Neutrophil (primary cell): ENCODE results near the gene SPINT1.

Source experiments
- H3K27ac ChIP-seq: fragments of 200-600 bp; sonication (generic); 2 replicates; pipeline ENCODE4 v1.5.1; 2016; ENCODE audit warnings: mild to moderate bottlenecking, moderate library complexity
- H3K27me3 ChIP-seq: fragments of 200-600 bp; sonication (generic); 2 replicates; pipeline ENCODE4 v1.6.0; 2016; ENCODE audit warnings: mild to moderate bottlenecking
- H3K36me3 ChIP-seq: fragments of 200-600 bp; sonication (generic); 2 replicates; pipeline ENCODE4 v1.5.1; 2017
- H3K4me1 ChIP-seq, 2 experiments: fragments of 200-600 bp in 1 of 2; sonication (generic) in 1 of 2; 1 replicate in 1 of 2; 2 replicates in 1 of 2; pipeline versions ENCODE4 v1.5.1 to v1.6.1; 2013 to 2016; ENCODE audit warnings: low read depth in 1 of 2, low read length in 1 of 2, mild to moderate bottlenecking in 1 of 2, moderate library complexity in 1 of 2; ENCODE audit not compliant: control insufficient read depth in 1 of 2, insufficient read depth in 1 of 2
- H3K4me3 ChIP-seq, 2 experiments: fragments of 200-600 bp in 1 of 2; sonication (generic) in 1 of 2; 1 replicate in 1 of 2; 2 replicates in 1 of 2; pipeline ENCODE4 v1.5.1; 2013 to 2016; ENCODE audit warnings: low read depth in 1 of 2, low read length in 1 of 2, mild to moderate bottlenecking in 1 of 2, moderate library complexity in 1 of 2
- H3K9me3 ChIP-seq: fragments of 200-600 bp; sonication (generic); 2 replicates; pipeline ENCODE4 v1.5.1; 2016
- TF ChIP-seq, protein P1 (sequence below): fragments of 200-600 bp; sonication (generic); IDR thresholded peaks from 2 replicates; pipeline ENCODE4 v1.5.1; 2016; ENCODE audit warnings: antibody characterized with exemption

The SPINT1 gene

DNA sequence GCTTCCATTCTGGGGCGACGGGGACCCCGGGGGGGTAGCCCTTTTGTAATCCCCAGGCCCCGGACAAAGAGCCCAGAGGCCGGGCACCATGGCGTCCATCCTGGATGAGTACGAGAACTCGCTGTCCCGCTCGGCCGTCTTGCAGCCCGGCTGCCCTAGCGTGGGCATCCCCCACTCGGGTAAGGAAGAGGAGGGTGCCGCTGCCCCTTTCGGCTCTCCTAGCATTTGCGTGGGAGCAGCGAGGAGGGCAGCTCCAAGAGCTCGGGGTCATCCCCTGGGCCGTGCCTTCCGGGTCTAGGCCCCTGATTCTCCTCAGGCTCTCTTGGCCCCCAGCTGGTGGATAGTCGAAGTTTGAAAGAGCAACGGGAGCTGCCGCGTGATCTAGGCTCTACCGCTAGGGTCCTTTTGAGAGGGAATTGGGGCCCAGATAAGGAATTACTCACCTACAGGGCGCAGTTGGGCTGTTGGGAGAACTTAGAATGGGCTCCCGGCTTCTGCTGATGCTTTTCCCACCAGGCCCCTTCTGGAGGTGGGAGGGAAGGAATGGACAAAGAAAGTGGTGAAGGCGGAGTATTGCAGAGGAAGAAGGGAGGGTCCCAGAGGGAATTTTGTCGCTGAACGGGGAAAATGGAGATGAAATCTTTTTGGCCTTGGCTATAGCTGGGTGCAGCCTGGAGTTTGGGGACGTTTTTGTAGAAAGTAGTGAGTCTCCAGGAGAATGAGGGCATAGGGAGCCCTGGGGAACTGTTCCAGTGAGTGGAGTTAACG is 51.0 kb downstream of the SPINT1 start:
- TF ChIP-seq, protein P1, sequence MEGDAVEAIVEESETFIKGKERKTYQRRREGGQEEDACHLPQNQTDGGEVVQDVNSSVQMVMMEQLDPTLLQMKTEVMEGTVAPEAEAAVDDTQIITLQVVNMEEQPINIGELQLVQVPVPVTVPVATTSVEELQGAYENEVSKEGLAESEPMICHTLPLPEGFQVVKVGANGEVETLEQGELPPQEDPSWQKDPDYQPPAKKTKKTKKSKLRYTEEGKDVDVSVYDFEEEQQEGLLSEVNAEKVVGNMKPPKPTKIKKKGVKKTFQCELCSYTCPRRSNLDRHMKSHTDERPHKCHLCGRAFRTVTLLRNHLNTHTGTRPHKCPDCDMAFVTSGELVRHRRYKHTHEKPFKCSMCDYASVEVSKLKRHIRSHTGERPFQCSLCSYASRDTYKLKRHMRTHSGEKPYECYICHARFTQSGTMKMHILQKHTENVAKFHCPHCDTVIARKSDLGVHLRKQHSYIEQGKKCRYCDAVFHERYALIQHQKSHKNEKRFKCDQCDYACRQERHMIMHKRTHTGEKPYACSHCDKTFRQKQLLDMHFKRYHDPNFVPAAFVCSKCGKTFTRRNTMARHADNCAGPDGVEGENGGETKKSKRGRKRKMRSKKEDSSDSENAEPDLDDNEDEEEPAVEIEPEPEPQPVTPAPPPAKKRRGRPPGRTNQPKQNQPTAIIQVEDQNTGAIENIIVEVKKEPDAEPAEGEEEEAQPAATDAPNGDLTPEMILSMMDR = peak; percentile 51
- Histone ChIP-seq H3K4me1 (peaks cover 48 to 58% of the 10 kb centered on the region in 2 experiments), H3K27ac (peak overlapping the region; percentile 94), H3K9me3 (no peaks in the 10 kb centered on the region), H3K36me3 (peaks cover 34% of the 10 kb centered on the region), H3K27me3 (no peaks in the 10 kb centered on the region), H3K4me3 (peak overlapping the region; percentile 81 to 98)

DNA sequence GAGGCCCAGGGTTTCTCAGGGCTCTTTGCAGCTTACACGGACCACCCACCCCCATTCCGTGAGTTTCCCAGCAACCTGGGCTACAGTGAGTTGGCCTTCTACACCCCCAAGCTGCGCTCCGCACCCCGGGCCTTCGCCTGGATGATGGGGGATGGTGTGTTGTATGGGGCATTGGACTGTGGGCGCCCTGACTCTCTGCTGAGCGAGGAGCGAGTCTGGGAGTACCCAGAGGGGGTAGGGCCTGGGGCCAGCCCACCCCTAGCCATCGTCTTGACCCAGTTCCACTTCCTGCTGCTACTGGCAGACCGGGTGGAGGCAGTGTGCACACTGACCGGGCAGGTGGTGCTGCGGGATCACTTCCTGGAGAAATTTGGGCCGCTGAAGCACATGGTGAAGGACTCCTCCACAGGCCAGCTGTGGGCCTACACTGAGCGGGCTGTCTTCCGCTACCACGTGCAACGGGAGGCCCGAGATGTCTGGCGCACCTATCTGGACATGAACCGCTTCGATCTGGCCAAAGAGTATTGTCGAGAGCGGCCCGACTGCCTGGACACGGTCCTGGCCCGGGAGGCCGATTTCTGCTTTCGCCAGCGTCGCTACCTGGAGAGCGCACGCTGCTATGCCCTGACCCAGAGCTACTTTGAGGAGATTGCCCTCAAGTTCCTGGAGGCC is 55.8 kb downstream of the SPINT1 start:
- no peaks in the 10 kb centered on the region for H3K9me3 ChIP-seq
- H3K4me3 ChIP-seq = no peak overlapping the region
- peaks cover 60 to 71% of the 10 kb centered on the region in 2 experiments for H3K4me1 ChIP-seq
- TF ChIP-seq, protein P1 = no peak
- H3K36me3 ChIP-seq = peaks cover 62% of the 10 kb centered on the region
- H3K27ac ChIP-seq = peak overlapping the region; percentile 98
- H3K27me3 ChIP-seq = no peaks in the 10 kb centered on the region

DNA sequence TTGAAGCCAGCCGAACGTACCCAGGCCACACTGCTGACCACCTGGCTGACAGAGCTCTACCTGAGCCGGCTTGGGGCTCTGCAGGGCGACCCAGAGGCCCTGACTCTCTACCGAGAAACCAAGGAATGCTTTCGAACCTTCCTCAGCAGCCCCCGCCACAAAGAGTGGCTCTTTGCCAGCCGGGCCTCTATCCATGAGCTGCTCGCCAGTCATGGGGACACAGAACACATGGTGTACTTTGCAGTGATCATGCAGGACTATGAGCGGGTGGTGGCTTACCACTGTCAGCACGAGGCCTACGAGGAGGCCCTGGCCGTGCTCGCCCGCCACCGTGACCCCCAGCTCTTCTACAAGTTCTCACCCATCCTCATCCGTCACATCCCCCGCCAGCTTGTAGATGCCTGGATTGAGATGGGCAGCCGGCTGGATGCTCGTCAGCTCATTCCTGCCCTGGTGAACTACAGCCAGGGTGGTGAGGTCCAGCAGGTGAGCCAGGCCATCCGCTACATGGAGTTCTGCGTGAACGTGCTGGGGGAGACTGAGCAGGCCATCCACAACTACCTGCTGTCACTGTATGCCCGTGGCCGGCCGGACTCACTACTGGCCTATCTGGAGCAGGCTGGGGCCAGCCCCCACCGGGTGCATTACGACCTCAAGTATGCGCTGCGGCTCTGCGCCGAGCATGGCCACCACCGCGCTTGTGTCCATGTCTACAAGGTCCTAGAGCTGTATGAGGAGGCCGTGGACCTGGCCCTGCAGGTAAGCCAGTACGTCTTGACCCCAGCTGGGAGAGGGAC is 56.6 kb downstream of the SPINT1 start:
- Histone ChIP-seq H3K27me3 (no peaks in the 10 kb centered on the region), H3K4me3 (no peak overlapping the region), H3K4me1 (peaks cover 57 to 69% of the 10 kb centered on the region in 2 experiments), H3K27ac (peak overlapping the region; percentile 98), H3K36me3 (peaks cover 65% of the 10 kb centered on the region), H3K9me3 (no peaks in the 10 kb centered on the region)
- TF ChIP-seq, protein P1 = no peak

DNA sequence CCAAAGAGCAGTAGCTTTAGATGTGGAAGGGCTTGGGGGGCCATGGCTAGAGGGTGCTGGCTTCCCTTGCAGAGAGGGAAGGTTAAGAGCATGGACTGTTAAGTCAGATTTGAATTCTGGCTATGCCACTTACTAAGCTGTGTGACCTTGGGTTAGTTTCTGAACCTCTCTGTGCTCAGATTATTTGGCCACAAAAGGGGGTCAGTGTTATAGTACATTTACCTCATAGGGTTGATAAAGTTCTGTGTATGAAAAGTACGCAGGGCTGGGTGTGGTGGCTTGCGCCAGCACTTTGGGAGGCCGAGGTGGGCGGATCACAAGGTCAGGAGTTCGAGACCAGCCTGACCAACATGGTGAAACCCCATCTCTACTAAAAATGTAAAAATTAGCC is 57.2 kb downstream of the SPINT1 start:
- H3K27me3 ChIP-seq = no peaks in the 10 kb centered on the region
- no peaks in the 10 kb centered on the region for H3K9me3 ChIP-seq
- peaks cover 57 to 69% of the 10 kb centered on the region in 2 experiments for H3K4me1 ChIP-seq
- H3K4me3 ChIP-seq = no peak overlapping the region
- TF ChIP-seq, protein P1 = no peak
- peaks cover 60% of the 10 kb centered on the region for H3K36me3 ChIP-seq
- peak overlapping the region; percentile 98 for H3K27ac ChIP-seq
